Fibroblast of mammary gland (primary cell): Measurements from ENCODE around the gene FASLG.
A peak's percentile ranks its signal among the peaks of the same experiment; 100 is the strongest.
"Not testable (repeated sequence)": the region's sequence is repeated elsewhere in the genome, so short reads cannot be mapped to it uniquely, and the experiment has no call there.

Experiments
- DNase-seq: peaks from one replicate; pipeline ENCODE4 v3.0.0-alpha.2; 2010; ENCODE audit warnings: low read depth
- H3K4me3 ChIP-seq: 2 replicates; pipeline ENCODE4 v1.5.1; 2011; ENCODE audit warnings: low read depth, mild to moderate bottlenecking, low read length, moderate library complexity; ENCODE audit not compliant: control insufficient read depth
- TF ChIP-seq, protein P1 (sequence below): conservative IDR thresholded peaks from 2 replicates; pipeline ENCODE4 v1.5.1; 2011; ENCODE audit warnings: low read depth, low read length, inconsistent platforms; ENCODE audit not compliant: control insufficient read depth, insufficient read depth

The FASLG gene, protein sequence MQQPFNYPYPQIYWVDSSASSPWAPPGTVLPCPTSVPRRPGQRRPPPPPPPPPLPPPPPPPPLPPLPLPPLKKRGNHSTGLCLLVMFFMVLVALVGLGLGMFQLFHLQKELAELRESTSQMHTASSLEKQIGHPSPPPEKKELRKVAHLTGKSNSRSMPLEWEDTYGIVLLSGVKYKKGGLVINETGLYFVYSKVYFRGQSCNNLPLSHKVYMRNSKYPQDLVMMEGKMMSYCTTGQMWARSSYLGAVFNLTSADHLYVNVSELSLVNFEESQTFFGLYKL

DNA sequence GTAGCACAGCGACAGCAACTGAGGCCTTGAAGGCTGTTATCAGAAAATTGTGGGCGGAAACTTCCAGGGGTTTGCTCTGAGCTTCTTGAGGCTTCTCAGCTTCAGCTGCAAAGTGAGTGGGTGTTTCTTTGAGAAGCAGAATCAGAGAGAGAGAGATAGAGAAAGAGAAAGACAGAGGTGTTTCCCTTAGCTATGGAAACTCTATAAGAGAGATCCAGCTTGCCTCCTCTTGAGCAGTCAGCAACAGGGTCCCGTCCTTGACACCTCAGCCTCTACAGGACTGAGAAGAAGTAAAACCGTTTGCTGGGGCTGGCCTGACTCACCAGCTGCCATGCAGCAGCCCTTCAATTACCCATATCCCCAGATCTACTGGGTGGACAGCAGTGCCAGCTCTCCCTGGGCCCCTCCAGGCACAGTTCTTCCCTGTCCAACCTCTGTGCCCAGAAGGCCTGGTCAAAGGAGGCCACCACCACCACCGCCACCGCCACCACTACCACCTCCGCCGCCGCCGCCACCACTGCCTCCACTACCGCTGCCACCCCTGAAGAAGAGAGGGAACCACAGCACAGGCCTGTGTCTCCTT is at the start of gene FASLG:
Gene FASLG (plus strand): TSS at position 233 of the 583 bp plus-strand sequence. CDS start 99 bp downstream, at position 332.
- no peak within 1 kb of the TSS for H3K4me3 ChIP-seq
- TF ChIP-seq, protein P1, sequence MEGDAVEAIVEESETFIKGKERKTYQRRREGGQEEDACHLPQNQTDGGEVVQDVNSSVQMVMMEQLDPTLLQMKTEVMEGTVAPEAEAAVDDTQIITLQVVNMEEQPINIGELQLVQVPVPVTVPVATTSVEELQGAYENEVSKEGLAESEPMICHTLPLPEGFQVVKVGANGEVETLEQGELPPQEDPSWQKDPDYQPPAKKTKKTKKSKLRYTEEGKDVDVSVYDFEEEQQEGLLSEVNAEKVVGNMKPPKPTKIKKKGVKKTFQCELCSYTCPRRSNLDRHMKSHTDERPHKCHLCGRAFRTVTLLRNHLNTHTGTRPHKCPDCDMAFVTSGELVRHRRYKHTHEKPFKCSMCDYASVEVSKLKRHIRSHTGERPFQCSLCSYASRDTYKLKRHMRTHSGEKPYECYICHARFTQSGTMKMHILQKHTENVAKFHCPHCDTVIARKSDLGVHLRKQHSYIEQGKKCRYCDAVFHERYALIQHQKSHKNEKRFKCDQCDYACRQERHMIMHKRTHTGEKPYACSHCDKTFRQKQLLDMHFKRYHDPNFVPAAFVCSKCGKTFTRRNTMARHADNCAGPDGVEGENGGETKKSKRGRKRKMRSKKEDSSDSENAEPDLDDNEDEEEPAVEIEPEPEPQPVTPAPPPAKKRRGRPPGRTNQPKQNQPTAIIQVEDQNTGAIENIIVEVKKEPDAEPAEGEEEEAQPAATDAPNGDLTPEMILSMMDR = no peak
- no peak for DNase-seq

DNA sequence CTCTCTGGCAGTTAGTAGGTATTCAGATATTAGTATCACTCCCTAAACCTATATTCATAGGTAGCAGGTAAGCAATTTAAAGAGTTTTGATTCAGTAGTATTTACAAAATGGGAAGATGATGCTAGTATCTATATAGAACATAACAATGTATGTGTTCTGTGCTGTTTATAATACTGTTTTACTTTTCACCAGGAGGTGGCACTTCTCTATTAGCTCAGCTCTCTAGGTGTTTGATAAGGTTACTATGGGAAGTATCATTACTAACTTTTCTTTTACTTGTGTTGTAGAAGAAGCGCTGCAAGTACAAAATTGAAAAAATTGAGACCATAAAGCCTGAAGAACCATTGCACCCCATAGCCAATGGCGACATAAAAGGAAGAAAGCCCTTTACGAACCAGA is 49.4 kb upstream of the FASLG start:
- no peak overlapping the region for H3K4me3 ChIP-seq
- DNase-seq = peak; percentile 44
- TF ChIP-seq, protein P1 = peak; percentile 44

DNA sequence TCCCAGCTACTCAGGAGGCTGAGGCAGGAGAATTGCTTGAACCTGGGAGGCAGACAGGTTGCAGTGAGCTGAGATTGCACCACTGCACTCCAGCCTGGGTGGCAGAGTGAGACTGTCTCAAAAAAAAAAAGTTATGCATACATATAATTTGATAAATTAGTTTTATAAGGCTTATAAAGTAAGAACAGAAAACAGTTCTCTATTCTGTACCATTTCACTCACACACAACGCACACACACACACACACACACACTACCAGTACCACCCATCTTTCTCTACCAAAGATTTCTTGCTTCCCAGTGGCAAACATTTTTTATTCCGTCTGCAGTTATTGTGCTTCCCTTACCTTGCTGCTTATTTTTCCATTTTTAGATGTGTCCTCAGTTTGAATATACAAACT is 46.4 kb upstream of the FASLG start:
- no peak for DNase-seq
- TF ChIP-seq, protein P1 = no peak
- H3K4me3 ChIP-seq = no peak overlapping the region

DNA sequence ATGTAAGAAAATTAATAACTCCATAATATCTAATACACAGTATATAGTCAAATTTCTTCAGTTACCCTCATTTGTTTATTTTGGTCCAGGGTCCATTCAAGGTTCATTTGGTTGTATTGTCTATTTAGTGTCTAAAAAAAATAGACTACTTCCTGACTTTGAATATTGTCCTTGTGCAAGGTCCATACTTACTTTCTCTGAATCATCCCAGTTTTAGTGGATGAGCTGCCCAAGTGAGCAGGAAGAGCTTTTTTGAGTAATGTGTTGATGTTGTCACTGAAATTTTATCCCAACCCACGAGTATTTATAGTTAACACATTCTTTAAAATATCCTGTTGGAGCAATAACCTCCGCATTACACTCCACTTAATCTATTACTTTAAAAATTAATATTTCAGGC is 45.6 kb upstream of the FASLG start:
- no peak overlapping the region for H3K4me3 ChIP-seq
- DNase-seq = peak; percentile 32
- TF ChIP-seq, protein P1 = no peak

DNA sequence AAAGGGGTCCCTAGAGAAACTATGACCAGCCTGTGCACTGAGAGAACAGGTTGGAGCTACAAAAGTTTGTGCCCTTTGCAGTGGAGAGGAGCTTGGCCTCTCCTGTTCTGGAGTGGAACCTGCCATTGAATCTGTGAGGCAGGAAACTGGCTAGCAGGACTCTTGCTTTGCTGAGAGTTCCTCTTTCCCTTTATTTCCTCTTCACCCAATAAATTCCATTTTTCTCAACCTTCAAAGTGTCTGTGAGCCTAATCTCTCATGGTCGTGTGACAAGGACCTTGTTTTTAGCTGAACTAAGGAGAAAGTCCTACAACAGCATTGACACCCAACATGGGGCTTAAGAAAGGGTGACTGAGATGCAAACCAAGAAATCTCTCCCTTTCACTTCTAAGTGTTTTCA is 42.7 kb upstream of the FASLG start:
- DNase-seq = no peak

DNA sequence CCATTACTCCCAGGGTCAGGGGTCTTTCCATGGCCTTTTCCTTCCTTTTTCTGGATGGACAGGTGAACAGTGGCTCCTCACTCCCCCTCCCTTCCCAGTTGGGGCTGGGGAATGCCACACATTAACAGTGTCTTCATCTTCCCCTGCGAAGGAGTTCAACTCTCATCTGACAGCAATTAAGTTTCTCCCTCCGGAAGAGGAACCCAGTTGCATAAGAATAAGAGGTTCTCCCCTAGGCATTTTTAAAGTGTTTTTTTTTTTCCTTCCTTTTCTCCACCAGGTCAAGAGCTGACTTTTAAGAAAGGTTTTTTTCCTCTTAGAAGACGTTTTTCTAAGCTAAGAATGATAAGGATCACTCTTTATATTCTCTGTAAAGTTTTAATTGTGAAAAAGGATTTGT is 42.3 kb upstream of the FASLG start:
- DNase-seq = no peak
- TF ChIP-seq, protein P1 = no peak
- no peak overlapping the region for H3K4me3 ChIP-seq

More for the DNA sequence above, 42.7 kb upstream of the FASLG start:
- TF ChIP-seq, protein P1 = no peak
- no peak overlapping the region for H3K4me3 ChIP-seq

DNA sequence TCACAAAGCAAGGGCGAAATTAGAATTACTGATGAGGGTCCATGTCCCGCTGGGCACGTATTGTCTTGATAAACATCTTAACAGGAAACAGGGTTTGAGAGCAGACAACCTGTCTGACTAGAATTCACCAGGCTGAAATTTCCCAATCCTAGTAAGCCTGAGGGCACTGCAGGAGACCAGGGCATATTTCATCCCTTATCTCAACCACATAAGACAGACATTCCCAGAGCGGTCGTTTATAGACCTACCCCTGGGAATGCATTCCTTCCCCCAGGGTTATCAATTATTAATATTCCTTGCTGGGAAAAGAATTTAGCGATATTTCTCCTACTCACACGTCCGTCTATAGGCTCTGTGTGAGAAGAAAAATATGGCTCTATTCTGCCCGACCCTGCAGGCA is 38.3 kb upstream of the FASLG start:
- not testable (repeated sequence) for H3K4me3 ChIP-seq, DNase-seq
